IMR-90 (cell line): ENCODE data around the gene DPP6. TPM values are rescaled to one million over a fixed set of nuclear protein-coding genes. Genes with fewer than 3 reads are reported as not detected.

Experiments
- ATAC-seq: fragments of 200-7000 bp; cut with Tn5 transposase; 2 replicates; pipeline ENCODE4 v1.9.1; 2020; ENCODE audit warnings: low read depth, mild to moderate bottlenecking, moderate library complexity
- BruUV-seq: library from RNA; stranded (reverse); fragments of 400-500 nt; replicated peaks from 2 replicates; lab custom pipeline; 2021; lab: Mats Ljungman, UMichigan
- CTCF ChIA-PET: fragments of 300-600 bp; formaldehyde crosslinking; extraction: SDS; loops from one replicate; lab custom pipeline; 2021; ENCODE audit warnings: antibody characterized with exemption; lab: Yijun Ruan, JAX
- POLR2A ChIA-PET: fragments of 300-600 bp; sonication (Branson Sonifier 250); formaldehyde crosslinking; loops from one replicate; lab custom pipeline; 2022; ENCODE audit warnings: antibody characterized with exemption; ENCODE audit not compliant: unreplicated experiment; lab: Charles Lee
- DNase-seq: peaks from one replicate; pipeline ENCODE4 v3.0.0; 2013
- H2AFZ ChIP-seq: replicated peaks from 2 replicates; pipeline ENCODE3; 2013; ENCODE audit warnings: low read length, mild to moderate bottlenecking; ENCODE audit not compliant: poor library complexity
- H2AK5ac ChIP-seq: 2 replicates; pipeline ENCODE4 v1.6.1; 2013; ENCODE audit warnings: low read depth, low read length, inconsistent platforms
- H2AK9ac ChIP-seq: replicated peaks from 2 replicates; pipeline ENCODE3; 2013; ENCODE audit warnings: mild to moderate bottlenecking, low read depth, low read length, moderate library complexity; ENCODE audit not compliant: poor library complexity
- H2BK120ac ChIP-seq: 2 replicates; pipeline ENCODE4 v1.6.1; 2013; ENCODE audit warnings: low read depth, low read length, inconsistent platforms
- H2BK15ac ChIP-seq: 3 replicates; pipeline ENCODE4 v1.6.1; 2013; ENCODE audit warnings: low read depth, low read length, inconsistent platforms
- H2BK20ac ChIP-seq: 2 replicates; pipeline ENCODE4 v1.6.1; 2013; ENCODE audit warnings: low read depth, mild to moderate bottlenecking, inconsistent platforms, low read length, moderate library complexity
- H2BK5ac ChIP-seq: 2 replicates; pipeline ENCODE4 v1.6.1; 2013; ENCODE audit warnings: mild to moderate bottlenecking, low read depth, low read length, inconsistent platforms; ENCODE audit not compliant: poor library complexity, severe bottlenecking
- H3K14ac ChIP-seq: replicated peaks from 2 replicates; pipeline ENCODE4 v1.6.1; 2013; ENCODE audit warnings: low read depth, low read length, inconsistent platforms
- H3K18ac ChIP-seq: 2 replicates; pipeline ENCODE4 v1.6.1; 2013; ENCODE audit warnings: low read depth, low read length, control low read depth
- H3K23ac ChIP-seq: 2 replicates; pipeline ENCODE4 v1.6.1; 2013; ENCODE audit warnings: low read depth, low read length, inconsistent platforms
- H3K27ac ChIP-seq: 2 replicates; pipeline ENCODE4 v1.5.1; 2013; ENCODE audit warnings: mild to moderate bottlenecking, control low read depth, low read length; ENCODE audit not compliant: insufficient read depth
- H3K27me3 ChIP-seq: 2 replicates; pipeline ENCODE4 v1.6.1; 2013; ENCODE audit warnings: low read length; ENCODE audit not compliant: control insufficient read depth, insufficient read depth
- H3K36me3 ChIP-seq: 2 replicates; pipeline ENCODE4 v1.6.1; 2013; ENCODE audit warnings: low read length, mixed read lengths; ENCODE audit not compliant: control insufficient read depth, insufficient read depth
- H3K4ac ChIP-seq: 2 replicates; pipeline ENCODE4 v1.6.1; 2013; ENCODE audit warnings: low read depth, low read length, inconsistent platforms
- H3K4me1 ChIP-seq: 2 replicates; pipeline ENCODE4 v1.6.1; 2013; ENCODE audit warnings: low read length, mixed read lengths; ENCODE audit not compliant: control insufficient read depth, insufficient read depth
- H3K4me2 ChIP-seq: 2 replicates; pipeline ENCODE4 v1.6.1; 2013; ENCODE audit warnings: low read depth, mild to moderate bottlenecking, control low read depth, low read length, moderate library complexity
- H3K4me3 ChIP-seq: 2 replicates; pipeline ENCODE4 v1.5.1; 2013; ENCODE audit warnings: low read depth, mild to moderate bottlenecking, control low read depth, low read length, moderate library complexity; ENCODE audit not compliant: insufficient read depth
- H3K56ac ChIP-seq: 2 replicates; pipeline ENCODE4 v1.6.1; 2013; ENCODE audit warnings: low read length, inconsistent platforms; ENCODE audit not compliant: insufficient read depth; ENCODE audit errors: extremely low read depth
- H3K79me1 ChIP-seq, 2 experiments: 2 replicates each; pipeline ENCODE4 v1.6.1; 2013; ENCODE audit warnings: low read length in 2 of 2, inconsistent platforms in 1 of 2, low read depth in 1 of 2
- H3K9ac ChIP-seq: 2 replicates; pipeline ENCODE4 v1.6.1; 2013; ENCODE audit warnings: low read depth, low read length, control low read depth
- H3K9me1 ChIP-seq: 2 replicates; pipeline ENCODE4 v1.6.1; 2013; ENCODE audit warnings: low read length, inconsistent platforms; ENCODE audit not compliant: insufficient read depth
- H3K9me3 ChIP-seq: 2 replicates; pipeline ENCODE4 v1.6.1; 2013; ENCODE audit warnings: low read length; ENCODE audit not compliant: control insufficient read depth, insufficient read depth
- H4K20me1 ChIP-seq: 2 replicates; pipeline ENCODE4 v1.6.1; 2013; ENCODE audit warnings: low read length, inconsistent platforms; ENCODE audit not compliant: insufficient read depth
- H4K5ac ChIP-seq: 2 replicates; pipeline ENCODE4 v1.6.1; 2013; ENCODE audit warnings: mild to moderate bottlenecking, low read depth, low read length, control low read depth
- H4K8ac ChIP-seq, 2 experiments: 2 replicates each; pipeline ENCODE4 v1.6.1; 2013; ENCODE audit warnings: low read depth in 2 of 2, low read length in 2 of 2, control low read depth in 1 of 2, inconsistent platforms in 1 of 2
- H4K91ac ChIP-seq: 2 replicates; pipeline ENCODE4 v1.6.1; 2013; ENCODE audit warnings: low read depth, low read length, inconsistent platforms; ENCODE audit not compliant: insufficient read depth
- MXI1 ChIP-seq: IDR thresholded peaks from 2 replicates; pipeline ENCODE4 v1.6.1; 2012; ENCODE audit warnings: low read depth, mild to moderate bottlenecking, low read length, moderate library complexity, borderline replicate concordance
- RFX5 ChIP-seq: IDR thresholded peaks from 2 replicates; pipeline ENCODE4 v1.8.0; 2012; ENCODE audit warnings: low read depth, mild to moderate bottlenecking, low read length, moderate library complexity
- WGBS, 2 experiments: methylation state at CpG; one replicate each; pipeline versions ENCODE4 v1.1.5 to v1.1.7; 2013; ENCODE audit warnings: missing lambda C conversion rate in 2 of 2; ENCODE audit not compliant: insufficient read length in 1 of 2; ENCODE audit errors: extremely low coverage in 2 of 2; 5-methylcytosine and 5-hydroxymethylcytosine counted together
- dilution Hi-C: fragments of 300-500 bp; cut with HindIII; formaldehyde crosslinking; loops from one replicate; pipeline ENCODE4 v1.14.3; 2018; ENCODE audit warnings: low sequenced_read_pairs; ENCODE audit not compliant: unreplicated experiment
- in situ Hi-C: fragments of 300-500 bp; cut with MboI; formaldehyde crosslinking; loops from 3 replicates; pipeline ENCODE4 v1.14.3; 2019; ENCODE audit warnings: low sequenced_read_pairs, inconsistent platforms, mixed read lengths
- intact Hi-C: fragments of 100-400 bp; cut with micrococcal nuclease; formaldehyde crosslinking; loops from 2 replicates; pipeline ENCODE4 v1.10.0; 2022
- polyA plus RNA-seq, 3 experiments: library from polyadenylated mRNA; depleted of rRNA; stranded (reverse); fragments of >200 nt; gene quantifications; 2 replicates each; pipeline ENCODE4 v1.2.3, GENCODE V29; 2012; ENCODE audit warnings: low replicate concordance in 1 of 3
- total RNA-seq: library from RNA; depleted of rRNA; stranded (reverse); fragments of >200 nt; gene quantifications from 2 replicates; pipeline ENCODE4 v1.2.3, GENCODE V29; 2012

Gene DPP6
- total and polyA plus RNA-seq, 2 of the 4 experiments (the other 2 are of a cell fraction) = not detected

- H2AFZ ChIP-seq = no peak overlapping the region
These were observed 199.8 kb downstream of the DPP6 start for GRCh38 chr7:154252046-154252445.

More at GRCh38 chr7:154252046-154252445, 199.8 kb downstream of the DPP6 start:
- Histone ChIP-seq H3K14ac (no peak overlapping the region), H3K9me3 (peaks cover 18% of the 10 kb centered on the region), H3K4ac (no peak overlapping the region), H3K79me1 (no peaks in the 10 kb centered on the region), H4K20me1 (no peaks in the 10 kb centered on the region), H3K4me3 (no peak overlapping the region), H3K27me3 (no peaks in the 10 kb centered on the region), H4K5ac (no peak overlapping the region), H3K4me2 (no peak overlapping the region), H3K9me1 (no peaks in the 10 kb centered on the region), H3K36me3 (no peaks in the 10 kb centered on the region), H3K27ac (no peak overlapping the region), H2AK9ac (no peak overlapping the region), H2BK120ac (no peak overlapping the region), H2BK15ac (no peak overlapping the region), H3K18ac (no peak overlapping the region), H2AK5ac (no peak overlapping the region), H3K56ac (no peak overlapping the region), H3K4me1 (no peaks in the 10 kb centered on the region), H3K23ac (no peak overlapping the region), H2BK20ac (no peak overlapping the region), H4K91ac (no peak overlapping the region), H2BK5ac (no peak overlapping the region), H3K9ac (no peak overlapping the region), H4K8ac (no peak overlapping the region)
- TF ChIP-seq RFX5 (no peak), MXI1 (no peak)
- dilution Hi-C loops = no loop called here
- POLR2A ChIA-PET = no interaction called here
- CTCF ChIA-PET = no interaction called here
- no peak for DNase-seq
- 100% methylated on average over 2 of the region's 6 CpGs; no CpG with 5 or more reads in 1 of the 2 experiments for WGBS, 2 experiments
- BruUV-seq = no TSS peak
- intact Hi-C loops = no loop called here
- no peak for ATAC-seq
- in situ Hi-C loops = no loop called here
